ENCODE data around the gene ROR1. TPM values are rescaled to one million over a fixed set of nuclear protein-coding genes. Genes with fewer than 3 reads are reported as not detected.

ROR1 gene
- polyA plus RNA-seq, 3 donors, result 30.6 to 39.3 (median 35.7) TPM

DNA sequence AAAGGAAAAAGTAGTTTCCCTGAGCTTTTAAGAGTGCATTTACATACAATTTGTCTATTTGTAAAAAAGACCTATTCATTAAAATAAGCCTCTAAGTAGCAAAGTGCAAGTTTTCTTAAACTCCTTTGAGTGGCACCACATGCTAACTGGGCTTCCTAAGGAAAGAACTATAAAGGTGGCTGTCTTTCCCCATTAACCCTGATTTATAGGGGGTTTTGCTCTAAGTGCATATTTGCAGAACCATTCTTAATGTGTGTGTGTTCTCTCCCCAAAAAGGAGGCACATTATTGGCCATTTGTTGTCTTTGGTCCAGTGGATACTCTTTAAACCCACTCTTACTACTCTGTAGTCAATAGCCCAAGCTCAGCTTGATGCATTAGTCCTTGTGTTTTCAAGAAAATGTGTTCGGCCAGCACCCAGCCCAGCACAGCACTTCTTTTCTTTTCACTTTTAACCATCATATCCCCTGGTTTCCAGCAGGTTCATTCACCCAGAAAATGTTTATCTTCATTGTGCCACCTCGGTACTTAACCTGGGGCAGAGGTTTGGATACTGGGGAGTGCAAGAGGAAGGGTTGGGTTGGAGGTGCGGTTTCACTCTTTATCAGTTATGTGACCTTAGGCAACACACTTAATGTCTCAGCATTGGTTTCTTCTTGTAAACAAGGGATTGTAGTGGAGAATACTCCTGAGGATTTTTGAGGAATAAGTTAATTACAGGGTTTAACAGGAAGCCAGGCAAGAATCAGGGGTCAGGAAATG is 267.7 kb downstream of the ROR1 start:
- no peak for DNase-seq (ENCODE audit: low read depth in 3 of 3, low spot score in 2 of 3)

GRCh38 chr1:64042331-64043100 is 268.7 kb downstream of the ROR1 start:
- no peak for DNase-seq (ENCODE audit: low read depth in 3 of 3, low spot score in 2 of 3)

GRCh38 chr1:64043288-64043687 is 269.5 kb downstream of the ROR1 start:
- DNase-seq (ENCODE audit: low read depth in 3 of 3, low spot score in 2 of 3), result no peak

GRCh38 chr1:64043976-64044375 is 270.2 kb downstream of the ROR1 start:
- no peak for DNase-seq (ENCODE audit: low read depth in 3 of 3, low spot score in 2 of 3)

- no peak for DNase-seq (ENCODE audit: low read depth in 3 of 3, low spot score in 2 of 3)
These were observed 272.4 kb downstream of the ROR1 start for GRCh38 chr1:64046243-64046642.

GRCh38 chr1:64046891-64047290 is 273.1 kb downstream of the ROR1 start:
- no peak for DNase-seq (ENCODE audit: low read depth in 3 of 3, low spot score in 2 of 3)

GRCh38 chr1:64047549-64047996 is 273.8 kb downstream of the ROR1 start:
- no peak for DNase-seq (ENCODE audit: low read depth in 3 of 3, low spot score in 2 of 3)

GRCh38 chr1:64049900-64050540 is 276.2 kb downstream of the ROR1 start:
- no peak for DNase-seq (ENCODE audit: low read depth in 3 of 3, low spot score in 2 of 3)

GRCh38 chr1:64050601-64051000 is 276.8 kb downstream of the ROR1 start:
- DNase-seq (ENCODE audit: low read depth in 3 of 3, low spot score in 2 of 3), result no peak

DNA sequence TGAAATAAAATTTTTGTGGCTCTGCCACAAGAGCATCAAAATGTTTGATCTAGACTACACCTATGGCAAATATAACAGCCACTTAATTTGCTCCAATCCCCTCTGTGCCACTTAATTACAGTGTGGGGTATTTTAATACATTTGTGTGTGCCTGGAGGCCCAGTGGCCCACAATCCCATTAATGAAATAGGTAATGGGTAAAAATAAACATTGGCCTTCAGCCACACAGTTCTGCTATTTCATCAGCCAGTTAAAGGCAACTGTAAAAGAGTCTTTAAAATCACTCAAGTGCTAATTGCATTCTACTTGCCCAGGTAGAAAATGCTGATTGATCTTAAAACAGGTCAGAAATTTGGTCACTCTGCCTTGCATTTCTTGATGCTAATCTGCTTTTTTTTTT is 278.0 kb downstream of the ROR1 start:
- no peak for DNase-seq (ENCODE audit: low read depth in 3 of 3, low spot score in 2 of 3)

- no peak for DNase-seq (ENCODE audit: low read depth in 3 of 3, low spot score in 2 of 3)
These were observed 279.0 kb downstream of the ROR1 start for GRCh38 chr1:64052777-64053176.

DNA sequence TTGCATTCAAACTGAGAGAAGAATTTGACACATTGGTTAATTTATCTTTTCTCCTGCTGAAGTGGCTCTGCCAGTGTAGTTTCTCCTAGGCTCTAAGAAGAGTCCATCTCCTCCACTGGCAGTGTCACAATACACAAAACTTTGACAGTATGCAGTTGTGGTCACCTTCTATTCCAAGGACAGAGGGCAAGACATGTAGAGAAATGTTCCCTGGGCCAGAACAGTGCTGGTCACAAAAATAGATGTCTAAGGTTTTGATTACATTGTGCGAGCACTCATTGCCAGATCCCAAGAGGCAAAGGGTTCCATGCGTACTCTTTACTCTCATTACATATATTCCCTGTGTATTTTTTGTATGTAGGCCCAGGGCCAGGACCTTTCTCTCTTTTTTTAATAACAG is 281.5 kb downstream of the ROR1 start:
- DNase-seq (ENCODE audit: low read depth in 3 of 3, low spot score in 2 of 3), result no peak

- no peak for DNase-seq (ENCODE audit: low read depth in 3 of 3, low spot score in 2 of 3)
These were observed 285.7 kb downstream of the ROR1 start for GRCh38 chr1:64059556-64059955.

GRCh38 chr1:64060611-64061302 is 286.9 kb downstream of the ROR1 start:
- DNase-seq (ENCODE audit: low read depth in 3 of 3, low spot score in 2 of 3), result no peak

DNA sequence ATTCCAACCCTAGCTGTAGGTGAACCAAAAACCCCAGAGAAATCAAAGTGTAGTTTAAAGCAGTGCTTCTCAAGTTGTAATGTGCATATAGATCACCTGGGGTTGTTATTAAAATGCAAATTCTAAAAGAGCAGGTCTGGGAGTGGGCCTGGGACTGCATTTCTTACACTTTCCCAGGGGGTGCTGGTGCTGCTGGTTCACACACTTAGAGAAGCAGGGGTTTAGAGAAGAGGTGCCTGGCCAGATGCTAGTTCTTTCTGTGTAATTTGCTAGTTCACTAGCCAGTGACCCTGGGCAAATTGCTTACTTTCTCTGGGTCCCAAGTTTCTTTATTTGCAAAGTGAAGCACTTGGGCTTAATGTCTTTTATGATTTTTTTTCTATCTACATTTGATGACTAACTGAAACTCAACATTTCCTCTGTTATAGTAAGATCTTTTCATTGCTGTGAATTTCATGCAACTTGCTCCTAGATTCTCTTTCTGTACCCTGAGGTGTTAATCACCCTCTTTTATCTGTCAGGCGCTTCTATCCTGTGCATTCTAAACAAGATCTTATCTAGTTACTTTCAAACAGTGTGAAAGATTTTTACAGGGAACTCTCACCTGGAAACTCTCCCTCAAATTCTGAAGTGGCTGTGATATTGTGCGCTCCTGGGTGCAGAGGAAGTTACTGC is 287.8 kb downstream of the ROR1 start:
- DNase-seq (ENCODE audit: low read depth in 3 of 3, low spot score in 2 of 3), result no peak

DNA sequence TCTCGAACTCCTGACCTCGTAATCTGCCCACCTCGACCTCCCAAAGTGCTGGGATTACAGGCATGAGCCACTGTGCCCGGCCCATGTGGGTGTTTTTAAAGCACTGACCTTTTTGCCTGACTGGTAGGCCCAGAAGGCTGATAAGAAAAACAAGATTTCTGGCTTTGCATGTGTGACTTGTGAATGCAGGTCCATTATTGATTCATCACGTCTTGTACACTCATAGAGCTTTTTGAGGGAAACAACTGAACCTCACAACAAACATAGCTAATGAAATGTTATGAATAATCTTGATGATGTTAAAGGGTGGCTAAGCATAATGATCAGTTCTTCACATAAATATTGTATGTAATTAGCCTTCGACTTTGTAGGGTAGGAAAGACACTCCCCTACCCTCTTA is 288.7 kb downstream of the ROR1 start:
- no peak for DNase-seq (ENCODE audit: low read depth in 3 of 3, low spot score in 2 of 3)

- no peak for DNase-seq (ENCODE audit: low read depth in 3 of 3, low spot score in 2 of 3)
These were observed 289.2 kb downstream of the ROR1 start for GRCh38 chr1:64062941-64063581.

- no peak for DNase-seq (ENCODE audit: low read depth in 3 of 3, low spot score in 2 of 3)
These were observed 291.8 kb downstream of the ROR1 start for GRCh38 chr1:64065571-64065970.

DNA sequence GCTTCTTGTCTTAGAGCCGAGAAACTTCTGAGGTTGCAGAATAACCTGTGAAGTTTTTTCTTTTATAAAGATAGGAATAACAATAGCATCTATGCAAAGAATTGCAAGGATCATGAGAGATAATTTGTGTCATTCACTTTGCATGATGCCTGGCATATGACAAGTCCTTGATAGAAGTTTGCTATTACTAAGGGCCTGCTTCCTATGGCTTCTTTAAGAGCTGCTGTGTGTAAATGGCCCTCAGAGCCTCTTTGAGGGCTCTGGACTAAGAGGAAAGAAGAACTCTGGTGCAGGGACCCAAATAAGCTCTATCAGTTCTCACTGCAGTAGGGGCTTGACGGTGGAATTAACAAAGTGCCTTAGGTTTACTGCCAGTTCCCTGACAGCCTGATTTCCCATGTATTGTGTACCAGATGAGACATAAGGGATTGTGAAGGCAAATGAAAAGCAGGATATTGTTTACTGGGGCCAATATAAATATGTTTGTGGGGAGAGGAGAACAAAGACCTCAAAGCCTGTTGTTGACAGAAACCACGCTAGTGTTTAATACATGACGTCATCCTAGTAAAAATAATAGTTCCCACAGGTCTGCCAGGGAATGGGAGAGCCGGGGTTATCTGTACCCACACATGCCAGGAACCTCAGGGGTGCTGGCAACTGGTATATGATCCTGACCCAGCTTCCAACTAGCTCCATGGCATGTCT is 298.4 kb downstream of the ROR1 start:
- no peak for DNase-seq (ENCODE audit: low read depth in 3 of 3, low spot score in 2 of 3)

All from right renal cortex interstitium (tissue), 3 donors.